Measurements from ENCODE around the gene KCTD16. TPM values are rescaled to one million over a fixed set of nuclear protein-coding genes. Genes with fewer than 3 reads are reported as not detected.

KCTD16 gene
- total RNA-seq, 1 experiment from 2014 or later, result not detected

- DNase-seq (ENCODE audit: low spot score), result no peak
- in situ Hi-C loops (cut with HindIII; ENCODE audit: low sequenced_read_pairs), result no loop called here
Measured at GRCh38 chr5:144468571-144468970, 297.9 kb downstream of the KCTD16 start.

GRCh38 chr5:144469106-144469505 is 298.4 kb downstream of the KCTD16 start:
- in situ Hi-C loops (cut with HindIII; ENCODE audit: low sequenced_read_pairs), result no loop called here
- DNase-seq (ENCODE audit: low spot score), result no peak

GRCh38 chr5:144472221-144472620 is 301.5 kb downstream of the KCTD16 start:
- no peak for DNase-seq (ENCODE audit: low spot score)
- in situ Hi-C loops (cut with HindIII; ENCODE audit: low sequenced_read_pairs), result no loop called here

GRCh38 chr5:144473650-144474049 is 303.0 kb downstream of the KCTD16 start:
- in situ Hi-C loops (cut with HindIII; ENCODE audit: low sequenced_read_pairs), result no loop called here
- no peak for DNase-seq (ENCODE audit: low spot score)

GRCh38 chr5:144478565-144478964 is 307.9 kb downstream of the KCTD16 start:
- in situ Hi-C loops (cut with HindIII; ENCODE audit: low sequenced_read_pairs), result no loop called here
- DNase-seq (ENCODE audit: low spot score), result no peak

GRCh38 chr5:144481861-144482260 is 311.2 kb downstream of the KCTD16 start:
- in situ Hi-C loops (cut with HindIII; ENCODE audit: low sequenced_read_pairs), result no loop called here
- DNase-seq (ENCODE audit: low spot score), result no peak

- in situ Hi-C loops (cut with HindIII; ENCODE audit: low sequenced_read_pairs), result no loop called here
- no peak for DNase-seq (ENCODE audit: low spot score)
Measured at GRCh38 chr5:144484124-144484897, 313.6 kb downstream of the KCTD16 start.

- DNase-seq (ENCODE audit: low spot score), result no peak
- in situ Hi-C loops (cut with HindIII; ENCODE audit: low sequenced_read_pairs), result no loop called here
Measured at GRCh38 chr5:144485540-144485939, 314.9 kb downstream of the KCTD16 start.

- no peak for DNase-seq (ENCODE audit: low spot score)
- in situ Hi-C loops (cut with HindIII; ENCODE audit: low sequenced_read_pairs), result no loop called here
Measured at GRCh38 chr5:144487207-144487606, 316.5 kb downstream of the KCTD16 start.

- DNase-seq (ENCODE audit: low spot score), result no peak
- in situ Hi-C loops (cut with HindIII; ENCODE audit: low sequenced_read_pairs), result no loop called here
Measured at GRCh38 chr5:144487761-144488160, 317.1 kb downstream of the KCTD16 start.

GRCh38 chr5:144503123-144503522 is 332.4 kb downstream of the KCTD16 start:
- DNase-seq (ENCODE audit: low spot score), result no peak
- in situ Hi-C loops (cut with HindIII; ENCODE audit: low sequenced_read_pairs), result no loop called here

GRCh38 chr5:144504929-144505577 is 334.4 kb downstream of the KCTD16 start:
- no peak for DNase-seq (ENCODE audit: low spot score)

GRCh38 chr5:144510845-144511579 is 340.3 kb downstream of the KCTD16 start:
- in situ Hi-C loops (cut with HindIII; ENCODE audit: low sequenced_read_pairs), result no loop called here

More at GRCh38 chr5:144504929-144505577, 334.4 kb downstream of the KCTD16 start:
- in situ Hi-C loops (cut with HindIII; ENCODE audit: low sequenced_read_pairs), result no loop called here

GRCh38 chr5:144511580-144512072 is 341.0 kb downstream of the KCTD16 start:
- in situ Hi-C loops (cut with HindIII; ENCODE audit: low sequenced_read_pairs), result no loop called here
- no peak for DNase-seq (ENCODE audit: low spot score)

More at GRCh38 chr5:144510845-144511579, 340.3 kb downstream of the KCTD16 start:
- no peak for DNase-seq (ENCODE audit: low spot score)

GRCh38 chr5:144522698-144523097 is 352.0 kb downstream of the KCTD16 start:
- in situ Hi-C loops (cut with HindIII; ENCODE audit: low sequenced_read_pairs), result no loop called here
- no peak for DNase-seq (ENCODE audit: low spot score)

- no peak for DNase-seq (ENCODE audit: low spot score)
- in situ Hi-C loops (cut with HindIII; ENCODE audit: low sequenced_read_pairs), result no loop called here
Measured at GRCh38 chr5:144525000-144525399, 354.3 kb downstream of the KCTD16 start.

GRCh38 chr5:144531188-144531587 is 360.5 kb downstream of the KCTD16 start:
- in situ Hi-C loops (cut with HindIII; ENCODE audit: low sequenced_read_pairs), result no loop called here
- DNase-seq (ENCODE audit: low spot score), result no peak

Data from G401 (cell line).